Transverse colon (tissue), 3 donors: ENCODE results near the gene MYOT.

Experiments
- EP300 ChIP-seq: sonication (generic); formaldehyde crosslinking; IDR thresholded peaks from one replicate; pipeline ENCODE4 v1.6.1; 2017; ENCODE audit warnings: antibody characterized with exemption, low read depth
- POLR2A ChIP-seq: fragments of 450-650 bp; IDR thresholded peaks from one replicate; pipeline ENCODE4 v1.6.1; 2016; ENCODE audit warnings: antibody characterized with exemption, mild to moderate bottlenecking, moderate library complexity
- TF ChIP-seq, protein P1 (sequence below), 5 experiments: fragments of 200-600 bp in 3 of 5; fragments of 450-650 bp in 2 of 5; sonication (generic) in 3 of 5; IDR thresholded peaks; 1 replicate in 2 of 5; 2 replicates in 3 of 5; pipeline ENCODE4 v1.5.1; 2016 to 2017; ENCODE audit warnings: antibody characterized with exemption in 5 of 5, inconsistent platforms in 3 of 5, mild to moderate bottlenecking in 2 of 5, moderate library complexity in 1 of 5

DNA sequence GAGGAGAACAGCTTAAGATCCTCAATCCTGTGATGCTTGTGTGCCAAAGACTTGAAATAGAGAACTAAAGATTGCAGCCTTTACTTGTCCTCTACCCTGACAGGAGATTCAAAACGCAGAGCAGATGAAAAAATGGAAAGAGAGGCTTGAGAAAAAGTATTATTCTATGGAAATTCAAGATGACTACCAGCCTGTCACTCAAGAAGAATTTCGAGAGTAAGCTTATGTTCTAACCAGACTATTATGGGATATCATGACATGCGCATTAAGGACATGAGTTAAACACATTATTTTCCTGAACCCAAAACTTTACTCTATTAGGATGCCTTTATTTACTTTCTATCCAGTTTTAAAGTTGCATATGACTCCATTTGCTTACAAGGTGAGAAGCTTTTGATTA is 68.0 kb downstream of the MYOT start:
- no peak for TF ChIP-seq EP300
- TF ChIP-seq, protein P1, sequence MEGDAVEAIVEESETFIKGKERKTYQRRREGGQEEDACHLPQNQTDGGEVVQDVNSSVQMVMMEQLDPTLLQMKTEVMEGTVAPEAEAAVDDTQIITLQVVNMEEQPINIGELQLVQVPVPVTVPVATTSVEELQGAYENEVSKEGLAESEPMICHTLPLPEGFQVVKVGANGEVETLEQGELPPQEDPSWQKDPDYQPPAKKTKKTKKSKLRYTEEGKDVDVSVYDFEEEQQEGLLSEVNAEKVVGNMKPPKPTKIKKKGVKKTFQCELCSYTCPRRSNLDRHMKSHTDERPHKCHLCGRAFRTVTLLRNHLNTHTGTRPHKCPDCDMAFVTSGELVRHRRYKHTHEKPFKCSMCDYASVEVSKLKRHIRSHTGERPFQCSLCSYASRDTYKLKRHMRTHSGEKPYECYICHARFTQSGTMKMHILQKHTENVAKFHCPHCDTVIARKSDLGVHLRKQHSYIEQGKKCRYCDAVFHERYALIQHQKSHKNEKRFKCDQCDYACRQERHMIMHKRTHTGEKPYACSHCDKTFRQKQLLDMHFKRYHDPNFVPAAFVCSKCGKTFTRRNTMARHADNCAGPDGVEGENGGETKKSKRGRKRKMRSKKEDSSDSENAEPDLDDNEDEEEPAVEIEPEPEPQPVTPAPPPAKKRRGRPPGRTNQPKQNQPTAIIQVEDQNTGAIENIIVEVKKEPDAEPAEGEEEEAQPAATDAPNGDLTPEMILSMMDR (IDR thresholded peaks at IDR 0.05): no peak
- TF ChIP-seq POLR2A: no peak
